Endodermal cell (in vitro differentiated cells): ENCODE measurements around the gene SSRP1. TPM values are rescaled to one million over a fixed set of nuclear protein-coding genes. Genes with fewer than 3 reads are reported as not detected.

ENCODE experiments used
- DNase-seq: peaks from one replicate; pipeline ENCODE4 v3.0.0-alpha.2; 2017
- H3K27ac ChIP-seq: 2 replicates; pipeline ENCODE4 v1.5.1; 2013; ENCODE audit warnings: mild to moderate bottlenecking, low read depth, low read length, moderate library complexity
- H3K27me3 ChIP-seq: 2 replicates; pipeline ENCODE4 v1.6.1; 2013; ENCODE audit warnings: mild to moderate bottlenecking, low read length, moderate library complexity; ENCODE audit not compliant: insufficient read depth, control insufficient read depth, poor library complexity, severe bottlenecking
- H3K36me3 ChIP-seq: 2 replicates; pipeline ENCODE4 v1.7.0; 2013; ENCODE audit warnings: mild to moderate bottlenecking, low read length, moderate library complexity; ENCODE audit not compliant: control insufficient read depth, insufficient read depth
- H3K4me1 ChIP-seq: one replicate; pipeline ENCODE4 v1.7.0; 2013; ENCODE audit warnings: low read length; ENCODE audit not compliant: control insufficient read depth, insufficient read depth
- H3K4me3 ChIP-seq: 2 replicates; pipeline ENCODE4 v1.5.1; 2013; ENCODE audit warnings: mild to moderate bottlenecking, low read length, moderate library complexity
- H3K9ac ChIP-seq: 2 replicates; pipeline ENCODE4 v1.6.1; 2013; ENCODE audit warnings: mild to moderate bottlenecking, low read length, moderate library complexity; ENCODE audit not compliant: poor library complexity, severe bottlenecking; ENCODE audit errors: extremely low read depth
- H3K9me3 ChIP-seq: 2 replicates; pipeline ENCODE4 v1.6.1; 2013; ENCODE audit warnings: mild to moderate bottlenecking, low read length, moderate library complexity; ENCODE audit not compliant: control insufficient read depth
- H3K27ac Mint-ChIP-seq: 2 replicates; pipeline ENCODE4 v1.8.0; 2020; ENCODE audit warnings: mixed read lengths
- H3K27me3 Mint-ChIP-seq: 2 replicates; pipeline ENCODE4 v1.8.0; 2021; ENCODE audit warnings: mild to moderate bottlenecking, mixed read lengths; ENCODE audit not compliant: insufficient read depth
- H3K36me3 Mint-ChIP-seq: 2 replicates; pipeline ENCODE4 v1.8.0; 2020; ENCODE audit warnings: low read depth, mixed read lengths
- H3K4me1 Mint-ChIP-seq: 2 replicates; pipeline ENCODE4 v1.8.0; 2020; ENCODE audit warnings: mixed read lengths
- H3K4me3 Mint-ChIP-seq: 2 replicates; pipeline ENCODE4 v1.8.0; 2020; ENCODE audit warnings: mild to moderate bottlenecking, moderate library complexity, mixed read lengths
- H3K9me3 Mint-ChIP-seq: 2 replicates; pipeline ENCODE4 v1.8.0; 2020; ENCODE audit warnings: mild to moderate bottlenecking, mixed read lengths
- CTCF ChIP-seq: fragments of 200-600 bp; sonication (generic); conservative IDR thresholded peaks from 2 replicates; pipeline ENCODE4 v1.5.0; 2021; ENCODE audit warnings: antibody characterized with exemption, mild to moderate bottlenecking
- WGBS, 2 experiments: methylation state at CpG; one replicate each; pipeline versions ENCODE4 v1.1.5 to v1.1.7; 2013; ENCODE audit warnings: missing lambda C conversion rate in 2 of 2, mixed read lengths in 1 of 2; ENCODE audit not compliant: insufficient coverage in 1 of 2, insufficient read length in 1 of 2; 5-methylcytosine and 5-hydroxymethylcytosine counted together
- total RNA-seq, 2 donors: library from RNA; stranded (reverse); fragmentation: NEBNext Ultra II Directional in 1 of 2; extraction: Animal tissue kit (Norgen Biotek cat#: 25700) in 1 of 2; gene quantifications; 2 replicates in 1 of 2; 3 replicates in 1 of 2; pipeline ENCODE4 v1.2.1, GENCODE V29; 2021

SSRP1 gene
- total RNA-seq, 2 donors from 2014 or later, result 145 to 182 TPM

GRCh38 chr11:57347336-57347735, 11.6 kb upstream of the SSRP1 start:
- no peak overlapping the region for H3K9ac ChIP-seq
- no peaks in the 10 kb centered on the region for H3K36me3 ChIP-seq
- no peaks in the 10 kb centered on the region for H3K4me1 ChIP-seq
- no peak overlapping the region for H3K4me3 ChIP-seq
- no peaks in the 10 kb centered on the region for H3K36me3 Mint-ChIP-seq
- H3K27ac Mint-ChIP-seq, result no peak overlapping the region
- peaks cover 25% of the 10 kb centered on the region for H3K27me3 ChIP-seq
- H3K4me1 Mint-ChIP-seq, result peaks cover 2% of the 10 kb centered on the region
- peaks cover 3% of the 10 kb centered on the region for H3K9me3 Mint-ChIP-seq
- TF ChIP-seq CTCF, result no peak
- no peak for DNase-seq
- H3K27me3 Mint-ChIP-seq, result peaks cover 32% of the 10 kb centered on the region
- no peak overlapping the region for H3K27ac ChIP-seq
- no peak overlapping the region for H3K4me3 Mint-ChIP-seq
- H3K9me3 ChIP-seq, result no peaks in the 10 kb centered on the region
- WGBS, 2 experiments, result 92 to 96% methylated on average over 2 to 9 of the region's 9 CpGs

GRCh38 chr11:57345555-57346211, 10.0 kb upstream of the SSRP1 start:
- peak; percentile 91 for DNase-seq
- H3K27me3 ChIP-seq, result peaks cover 28% of the 10 kb centered on the region
- WGBS, 2 experiments, result 23 to 49% methylated on average over 5 to 11 of the region's 11 CpGs
- no peak overlapping the region for H3K27ac ChIP-seq
- H3K36me3 ChIP-seq, result no peaks in the 10 kb centered on the region
- no peaks in the 10 kb centered on the region for H3K9me3 Mint-ChIP-seq
- H3K4me1 Mint-ChIP-seq, result peaks cover 2% of the 10 kb centered on the region
- TF ChIP-seq CTCF, result peak; percentile 95
- peaks cover 41% of the 10 kb centered on the region for H3K27me3 Mint-ChIP-seq
- H3K4me3 Mint-ChIP-seq, result no peak overlapping the region
- H3K9me3 ChIP-seq, result no peaks in the 10 kb centered on the region
- H3K36me3 Mint-ChIP-seq, result no peaks in the 10 kb centered on the region
- no peak overlapping the region for H3K27ac Mint-ChIP-seq
- H3K4me3 ChIP-seq, result no peak overlapping the region
- no peak overlapping the region for H3K9ac ChIP-seq
- H3K4me1 ChIP-seq, result no peaks in the 10 kb centered on the region

- peaks cover 44% of the 10 kb centered on the region for H3K27me3 Mint-ChIP-seq
- Histone ChIP-seq H3K27ac (no peak overlapping the region), H3K27me3 (peaks cover 32% of the 10 kb centered on the region), H3K4me1 (no peaks in the 10 kb centered on the region), H3K4me3 (no peak overlapping the region), H3K9ac (no peak overlapping the region), H3K9me3 (no peaks in the 10 kb centered on the region), H3K36me3 (no peaks in the 10 kb centered on the region)
- no peaks in the 10 kb centered on the region for H3K36me3 Mint-ChIP-seq
- peaks cover 2% of the 10 kb centered on the region for H3K4me1 Mint-ChIP-seq
- 93 to 96% methylated on average over 10 of the region's 10 CpGs for WGBS, 2 experiments
- H3K4me3 Mint-ChIP-seq, result no peak overlapping the region
- TF ChIP-seq CTCF, result no peak
- H3K9me3 Mint-ChIP-seq, result no peaks in the 10 kb centered on the region
- DNase-seq, result no peak
- H3K27ac Mint-ChIP-seq, result no peak overlapping the region
Measured at GRCh38 chr11:57344826-57345225, 9.1 kb upstream of the SSRP1 start.
